HL-60 (cell line): Measurements from ENCODE around the gene RPRD1B.

Experiments used
- DNase-seq, 2 experiments: peaks; one replicate each; pipeline ENCODE4 v3.0.0-alpha.2; 2010 to 2020; ENCODE audit warnings: low read depth in 1 of 2, low spot score in 1 of 2
- H3K27ac ChIP-seq: fragments of 250-450 bp; sonication (Bioruptor Pico); replicated peaks from 2 replicates; pipeline ENCODE4 v1.5.1; 2020; ENCODE audit warnings: mild to moderate bottlenecking, moderate library complexity
- H3K27me3 ChIP-seq: fragments of 250-450 bp; sonication (Bioruptor Pico); 2 replicates; pipeline ENCODE4 v1.5.1; 2021; ENCODE audit warnings: mild to moderate bottlenecking, moderate library complexity; ENCODE audit not compliant: insufficient read depth, poor library complexity, severe bottlenecking
- H3K4me3 ChIP-seq: replicated peaks from 2 replicates; pipeline ENCODE4 v1.5.1; 2011; ENCODE audit warnings: mild to moderate bottlenecking, control low read depth, low read length; ENCODE audit not compliant: insufficient read depth
- CTCF ChIP-seq: IDR thresholded peaks from one replicate; pipeline ENCODE4 v1.5.1; 2011; ENCODE audit warnings: low read length, control low read depth, inconsistent platforms; ENCODE audit not compliant: insufficient read depth
- GABPA ChIP-seq: IDR thresholded peaks from 2 replicates; pipeline ENCODE4 v1.6.1; 2012; ENCODE audit warnings: low read depth
- POLR2AphosphoS5 ChIP-seq: IDR thresholded peaks from 2 replicates; pipeline ENCODE4 v1.6.1; 2012; ENCODE audit warnings: low read depth
- REST ChIP-seq: IDR thresholded peaks from 2 replicates; pipeline ENCODE4 v1.6.1; 2012; ENCODE audit warnings: low read depth; ENCODE audit not compliant: insufficient replicate concordance
- SPI1 ChIP-seq: IDR thresholded peaks from 2 replicates; pipeline ENCODE4 v1.6.1; 2012; ENCODE audit warnings: low read depth, mild to moderate bottlenecking, borderline replicate concordance

Gene RPRD1B

GRCh38 chr20:38057351-38057972, 23.9 kb downstream of the RPRD1B start:
- TF ChIP-seq GABPA (no peak), SPI1 (no peak), CTCF (peak; percentile 52), POLR2AphosphoS5 (no peak), REST (no peak)
- peak; percentile 51 to 72 for DNase-seq
- no peak overlapping the region for H3K27ac ChIP-seq
- no peak overlapping the region for H3K4me3 ChIP-seq
- no peaks in the 10 kb centered on the region for H3K27me3 ChIP-seq

- Histone ChIP-seq H3K27me3 (no peaks in the 10 kb centered on the region), H3K4me3 (no peak overlapping the region), H3K27ac (no peak overlapping the region)
- no peak for DNase-seq
- TF ChIP-seq REST = no peak
These were observed 26.3 kb downstream of the RPRD1B start for GRCh38 chr20:38059832-38060231.

GRCh38 chr20:38060536-38060935, 27.0 kb downstream of the RPRD1B start:
- Histone ChIP-seq H3K27me3 (no peaks in the 10 kb centered on the region), H3K27ac (no peak overlapping the region), H3K4me3 (no peak overlapping the region)
- no peak for DNase-seq
- no peak for TF ChIP-seq CTCF
- TF ChIP-seq SPI1 = no peak
- TF ChIP-seq POLR2AphosphoS5 = no peak
- TF ChIP-seq GABPA = no peak
- no peak for TF ChIP-seq REST

GRCh38 chr20:38061109-38061508, 27.6 kb downstream of the RPRD1B start:
- Histone ChIP-seq H3K4me3 (no peak overlapping the region), H3K27me3 (no peaks in the 10 kb centered on the region), H3K27ac (no peak overlapping the region)
- no peak for DNase-seq
- TF ChIP-seq GABPA (no peak), CTCF (no peak), SPI1 (no peak), REST (no peak)
